Esophagus squamous epithelium (tissue), 5 donors: ENCODE results near the gene HNRNPH2. TPM values are rescaled to one million over a fixed set of nuclear protein-coding genes. Genes with fewer than 3 reads are reported as not detected.

Experiments used
- DNase-seq: peaks from one replicate; lab custom pipeline; 2025; lab: John Stamatoyannopoulos, UW
- H3K27ac ChIP-seq, 4 donors: fragments of 200-600 bp; sonication (generic); one replicate each; pipeline ENCODE4 v1.5.1; 2016 to 2019; ENCODE audit warnings: mild to moderate bottlenecking in 1 of 4
- H3K27me3 ChIP-seq, 4 donors: fragments of 200-600 bp; sonication (generic); 1 replicate in 3 of 4; 2 replicates in 1 of 4; pipeline versions ENCODE4 v1.5.1 to v1.6.0; 2017 to 2021; ENCODE audit warnings: antibody characterized with exemption in 1 of 4
- H3K36me3 ChIP-seq, 3 donors: fragments of 200-600 bp; sonication (generic); one replicate each; pipeline ENCODE4 v1.5.1; 2016 to 2019
- H3K4me1 ChIP-seq, 3 donors: fragments of 200-600 bp; sonication (generic); one replicate each; pipeline ENCODE4 v1.5.1; 2017 to 2019
- H3K4me3 ChIP-seq, 4 donors: fragments of 200-600 bp; sonication (generic); 1 replicate in 3 of 4; 2 replicates in 1 of 4; pipeline ENCODE4 v1.5.1; 2016 to 2019; ENCODE audit warnings: mild to moderate bottlenecking in 2 of 4, moderate library complexity in 1 of 4
- H3K9me3 ChIP-seq, 3 donors: fragments of 200-600 bp; sonication (generic); one replicate each; pipeline ENCODE4 v1.5.1; 2016 to 2019
- CTCF ChIP-seq, 6 experiments: fragments of 450-650 bp in 4 of 6; fragments of 200-600 bp in 2 of 6; sonication (generic) in 2 of 6; IDR thresholded peaks; one replicate each; pipeline ENCODE4 v1.5.1; 2016 to 2019; ENCODE audit warnings: antibody characterized with exemption in 6 of 6, mild to moderate bottlenecking in 4 of 6, moderate library complexity in 4 of 6
- POLR2A ChIP-seq, 4 donors: fragments of 450-650 bp; IDR thresholded peaks; one replicate each; pipeline ENCODE4 v1.6.1; 2017; ENCODE audit warnings: antibody characterized with exemption in 4 of 4, mild to moderate bottlenecking in 4 of 4, moderate library complexity in 3 of 4
- WGBS, 2 donors: methylation state at CpG; one replicate each; pipeline ENCODE4 v1.1.5; 2018; 5-methylcytosine and 5-hydroxymethylcytosine counted together
- intact Hi-C: fragments of 100-400 bp; cut with DNase I; formaldehyde crosslinking; loops from one replicate; pipeline ENCODE4 v1.15.0; 2022
- total RNA-seq, 4 donors: library from RNA; depleted of rRNA; stranded (reverse); fragments of >200 nt; gene quantifications; one replicate each; pipeline ENCODE4 v1.1.0, GENCODE V29; 2016
- donor health status: DM: yes; HTN: yes; CAD: no.

HNRNPH2 gene
- total RNA-seq, 4 donors from 2014 or later = 34.5 to 49.6 (median 46.7) TPM

GRCh38 chrX:101362757-101363156 is 45.3 kb upstream of the HNRNPH2 start:
- H3K36me3 ChIP-seq = no peaks in the 10 kb centered on the region
- no peak overlapping the region for H3K27ac ChIP-seq
- no peaks in the 10 kb centered on the region for H3K27me3 ChIP-seq
- no peak for DNase-seq
- no peak overlapping the region for H3K4me3 ChIP-seq
- no peak for TF ChIP-seq CTCF (IDR thresholded peaks at IDR 0.05)
- TF ChIP-seq POLR2A (IDR thresholded peaks at IDR 0.05) = no peak
- intact Hi-C loops = no loop called here
- peaks cover 0 to 6% (median 0%) of the 10 kb centered on the region in 3 donors for H3K4me1 ChIP-seq
- no peaks in the 10 kb centered on the region for H3K9me3 ChIP-seq

GRCh38 chrX:101365301-101365795 is 42.7 kb upstream of the HNRNPH2 start:
- H3K27me3 ChIP-seq = no peaks in the 10 kb centered on the region
- no peak overlapping the region for H3K27ac ChIP-seq
- no peaks in the 10 kb centered on the region for H3K9me3 ChIP-seq
- 50 to 82% methylated on average over 1 of the region's 1 CpG for WGBS, 2 donors
- DNase-seq = no peak
- H3K4me3 ChIP-seq = no peak overlapping the region
- H3K36me3 ChIP-seq = no peaks in the 10 kb centered on the region
- intact Hi-C loops = no loop called here
- peaks cover 0 to 6% (median 0%) of the 10 kb centered on the region in 3 donors for H3K4me1 ChIP-seq
- TF ChIP-seq CTCF (IDR thresholded peaks at IDR 0.05) = no peak
- TF ChIP-seq POLR2A (IDR thresholded peaks at IDR 0.05) = no peak

GRCh38 chrX:101368800-101369199 is 39.2 kb upstream of the HNRNPH2 start:
- TF ChIP-seq POLR2A (IDR thresholded peaks at IDR 0.05) (no peak), CTCF (IDR thresholded peaks at IDR 0.05) (no peak)
- no peaks in the 10 kb centered on the region for H3K27me3 ChIP-seq
- intact Hi-C loops = no loop called here

GRCh38 chrX:101369687-101370086 is 38.3 kb upstream of the HNRNPH2 start:
- H3K4me1 ChIP-seq = no peaks in the 10 kb centered on the region
- H3K9me3 ChIP-seq = no peaks in the 10 kb centered on the region
- H3K27ac ChIP-seq = no peak overlapping the region
- 71 to 90% methylated on average over 3 to 6 of the region's 6 CpGs for WGBS, 2 donors
- H3K27me3 ChIP-seq = no peaks in the 10 kb centered on the region
- TF ChIP-seq CTCF (IDR thresholded peaks at IDR 0.05) = no peak
- no peak for TF ChIP-seq POLR2A (IDR thresholded peaks at IDR 0.05)
- intact Hi-C loops = no loop called here
- H3K4me3 ChIP-seq = no peak overlapping the region
- H3K36me3 ChIP-seq = no peaks in the 10 kb centered on the region
- DNase-seq = no peak

More at GRCh38 chrX:101368800-101369199, 39.2 kb upstream of the HNRNPH2 start:
- H3K9me3 ChIP-seq = no peaks in the 10 kb centered on the region
- H3K4me3 ChIP-seq = no peak overlapping the region
- no peaks in the 10 kb centered on the region for H3K36me3 ChIP-seq
- H3K27ac ChIP-seq = no peak overlapping the region
- no peaks in the 10 kb centered on the region for H3K4me1 ChIP-seq
- DNase-seq = no peak

- Histone ChIP-seq H3K4me3 (no peak overlapping the region), H3K9me3 (no peaks in the 10 kb centered on the region), H3K36me3 (no peaks in the 10 kb centered on the region), H3K27me3 (no peaks in the 10 kb centered on the region), H3K4me1 (no peaks in the 10 kb centered on the region), H3K27ac (no peak overlapping the region)
- no peak for DNase-seq
- intact Hi-C loops = no loop called here
- WGBS, 2 donors = 51 to 79% methylated on average over 3 of the region's 3 CpGs
- no peak for TF ChIP-seq CTCF (IDR thresholded peaks at IDR 0.05)
- TF ChIP-seq POLR2A (IDR thresholded peaks at IDR 0.05) = no peak
Measured at GRCh38 chrX:101370888-101371504, 37.0 kb upstream of the HNRNPH2 start.
